HG03097 (cell line): Measurements from ENCODE around the gene ITPKB.
"Not testable (repeated sequence)": the region's sequence is repeated elsewhere in the genome, so short reads cannot be mapped to it uniquely, and the experiment has no call there.

Experiments used
- ATAC-seq: cut with Tn5 transposase; IDR thresholded peaks from one replicate; pipeline ENCODE4 v1.9.1; 2021; ENCODE audit not compliant: unreplicated experiment, low FRiP score

Gene ITPKB

GRCh38 chr1:226738995-226739695 is at the start of gene ITPKB:
TSS of gene ITPKB (minus strand) at chr1:226739282. CDS start at chr1:226737458, 1,824 bp downstream.
- no peak for ATAC-seq

- ATAC-seq = no peak
Observed at GRCh38 chr1:226787638-226788037, 48.6 kb upstream of the ITPKB start.

- ATAC-seq = no peak
Observed at GRCh38 chr1:226787071-226787470, 48.0 kb upstream of the ITPKB start.

GRCh38 chr1:226786550-226786949 is 47.5 kb upstream of the ITPKB start:
- ATAC-seq = no peak

- ATAC-seq = no peak
Observed at GRCh38 chr1:226785805-226786204, 46.7 kb upstream of the ITPKB start.

- no peak for ATAC-seq
Observed at GRCh38 chr1:226784081-226785049, 45.3 kb upstream of the ITPKB start.

- no peak for ATAC-seq
Observed at GRCh38 chr1:226782845-226783601, 43.9 kb upstream of the ITPKB start.

- ATAC-seq = no peak
Observed at GRCh38 chr1:226781937-226782609, 43.0 kb upstream of the ITPKB start.

GRCh38 chr1:226779561-226779960 is 40.5 kb upstream of the ITPKB start:
- no peak for ATAC-seq

- no peak for ATAC-seq
Observed at GRCh38 chr1:226778657-226779058, 39.6 kb upstream of the ITPKB start.

GRCh38 chr1:226776975-226777374 is 37.9 kb upstream of the ITPKB start:
- ATAC-seq = no peak

- ATAC-seq = no peak
Observed at GRCh38 chr1:226776066-226776465, 37.0 kb upstream of the ITPKB start.

- ATAC-seq = no peak
Observed at GRCh38 chr1:226772446-226773139, 33.5 kb upstream of the ITPKB start.

- not testable (repeated sequence) for ATAC-seq
Observed at GRCh38 chr1:226767170-226767569, 28.1 kb upstream of the ITPKB start.

- ATAC-seq = no peak
Observed at GRCh38 chr1:226766565-226766964, 27.5 kb upstream of the ITPKB start.

GRCh38 chr1:226764533-226764932 is 25.5 kb upstream of the ITPKB start:
- no peak for ATAC-seq

GRCh38 chr1:226763905-226764264 is 24.8 kb upstream of the ITPKB start:
- ATAC-seq = no peak

GRCh38 chr1:226762988-226763904 is 24.2 kb upstream of the ITPKB start:
- no peak for ATAC-seq

GRCh38 chr1:226762055-226762454 is 23.0 kb upstream of the ITPKB start:
- no peak for ATAC-seq
